Measurements from ENCODE around the gene PLA2G3. TPM values are rescaled to one million over a fixed set of nuclear protein-coding genes. Genes with fewer than 3 reads are reported as not detected.

The PLA2G3 gene
- total and polyA plus RNA-seq, 2 of the 8 experiments (the other 6 are each of a cell fraction or from before 2014, with no cell fraction given) = 18.1 to 25.9 TPM

DNA sequence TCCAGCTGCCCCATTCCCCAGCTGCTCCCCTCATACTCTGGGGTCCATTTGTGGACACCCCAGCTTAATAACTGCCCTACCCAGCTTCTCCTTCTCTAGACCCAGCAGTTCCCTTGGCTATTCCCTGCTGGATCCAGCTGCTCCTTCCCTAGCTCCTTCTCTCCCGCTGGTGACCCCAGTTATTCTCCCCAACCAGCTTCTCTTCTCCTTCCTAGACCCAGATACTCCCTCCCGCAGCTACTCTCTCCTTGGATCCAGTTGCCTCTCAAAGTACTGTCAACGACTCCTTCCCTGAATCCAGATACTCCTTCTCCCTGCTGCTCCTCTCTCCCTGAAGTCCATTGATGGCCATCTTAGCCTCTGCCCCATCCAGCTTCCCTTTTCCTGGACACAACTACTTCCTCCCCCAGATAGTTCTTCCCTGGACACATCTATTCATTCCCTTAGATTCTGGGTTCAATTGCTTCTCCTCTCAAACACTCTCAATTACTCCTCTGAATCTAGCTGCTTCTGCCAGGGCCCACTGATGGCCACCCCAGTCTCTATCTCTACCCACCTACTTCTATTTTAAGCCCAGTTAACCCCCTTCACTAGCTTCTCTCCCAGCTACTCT is 44.6 kb downstream of the PLA2G3 start (continued):
- TF ChIP-seq, protein P1, sequence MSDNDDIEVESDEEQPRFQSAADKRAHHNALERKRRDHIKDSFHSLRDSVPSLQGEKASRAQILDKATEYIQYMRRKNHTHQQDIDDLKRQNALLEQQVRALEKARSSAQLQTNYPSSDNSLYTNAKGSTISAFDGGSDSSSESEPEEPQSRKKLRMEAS (IDR thresholded peaks at IDR 0.05) = no peak
- no peak for TF ChIP-seq RFX5 (IDR thresholded peaks at IDR 0.05; ENCODE audit: borderline replicate concordance, low read depth, low read length)
- TF ChIP-seq TAF7 (optimal IDR thresholded peaks at IDR 0.05; ENCODE audit: borderline replicate concordance, low read depth, low read length) = no peak
- TF ChIP-seq RAD21 (IDR thresholded peaks at IDR 0.05 in 1 of 2, conservative IDR thresholded peaks at IDR 0.05 in 1 of 2; ENCODE audit: low read depth in 2 of 2, low read length in 2 of 2) = no peak
- TF ChIP-seq TAF1 (IDR thresholded peaks at IDR 0.05; ENCODE audit: low read depth, low read length) = no peak
- no peak for TF ChIP-seq POLR2A (IDR thresholded peaks at IDR 0.05; ENCODE audit: control extremely low read depth in 1 of 2, low read depth in 2 of 2, low read length in 2 of 2)

Data from H1 (cell line).